HepG2 (cell line): ENCODE data around the gene PIP5KL1. TPM values are rescaled to one million over a fixed set of nuclear protein-coding genes. Genes with fewer than 3 reads are reported as not detected.

Experiments
- AGO1 ChIP-seq: fragments of 200-400 bp; formaldehyde crosslinking; IDR thresholded peaks from 2 replicates; pipeline ENCODE4 v1.6.1; 2017; ENCODE audit warnings: mild to moderate bottlenecking, low read depth, low read length, moderate library complexity; ENCODE audit not compliant: poor library complexity, severe bottlenecking
- HOXA3 ChIP-seq: sonication (generic); formaldehyde crosslinking; IDR thresholded peaks from 2 replicates; pipeline ENCODE4 v1.5.0; 2020; ENCODE audit warnings: missing genetic modification reagents
- KLF15 ChIP-seq: sonication (generic); formaldehyde crosslinking; IDR thresholded peaks from 2 replicates; pipeline ENCODE4 v1.8.1; 2023; ENCODE audit warnings: borderline replicate concordance, mild to moderate bottlenecking, inconsistent platforms, missing genetic modification reagents, mixed read lengths
- PHF8 ChIP-seq: sonication (generic); formaldehyde crosslinking; IDR thresholded peaks from 2 replicates; pipeline ENCODE4 v1.5.0; 2020; ENCODE audit warnings: missing genetic modification reagents
- ZBED4 ChIP-seq: sonication (generic); formaldehyde crosslinking; IDR thresholded peaks from 2 replicates; pipeline ENCODE4 v1.4.0; 2020; ENCODE audit warnings: missing genetic modification reagents, borderline replicate concordance
- ZBTB7B ChIP-seq: sonication (generic); formaldehyde crosslinking; IDR thresholded peaks from 2 replicates; pipeline ENCODE4 v1.4.0; 2020; ENCODE audit warnings: missing genetic modification reagents
- ZNF598 ChIP-seq: sonication (generic); formaldehyde crosslinking; IDR thresholded peaks from 2 replicates; pipeline ENCODE4 v1.5.1; 2020; ENCODE audit warnings: mild to moderate bottlenecking, missing genetic modification reagents, borderline replicate concordance
- ZNF746 ChIP-seq: sonication (generic); formaldehyde crosslinking; IDR thresholded peaks from 2 replicates; pipeline ENCODE4 v1.8.0; 2022; ENCODE audit warnings: mild to moderate bottlenecking, missing genetic modification reagents
- ZNF891 ChIP-seq: sonication (generic); formaldehyde crosslinking; IDR thresholded peaks from 2 replicates; pipeline ENCODE4 v1.5.0; 2020; ENCODE audit warnings: mild to moderate bottlenecking, missing genetic modification reagents
- polyA plus RNA-seq, 8 experiments: library from polyadenylated mRNA; depleted of rRNA in 3 of 8; stranded (reverse) in 7 of 8; unstranded in 1 of 8; fragments of >200 nt; fragmentation: Illumina TruSeq in 4 of 8; extraction: Trizol in 4 of 8; gene quantifications; 2 replicates each; pipeline versions ENCODE4 v1.2.1 to v1.2.3, GENCODE V29; 2011 to 2016; ENCODE audit warnings: low read depth in 4 of 8, missing spikeins in 1 of 8, mixed read lengths in 1 of 8; ENCODE audit not compliant: insufficient read depth in 1 of 8
- total RNA-seq, 5 experiments: library from RNA; depleted of rRNA; stranded (reverse); fragments of >200 nt; fragmentation: Illumina TruSeq; extraction: Trizol; gene quantifications; 2 replicates each; pipeline ENCODE4 v1.2.3, GENCODE V29; 2016; ENCODE audit warnings: low read depth in 1 of 5
- TF ChIP-seq, protein P1 (sequence below): sonication (generic); formaldehyde crosslinking; IDR thresholded peaks from 2 replicates; pipeline ENCODE4 v1.8.0; 2022; ENCODE audit warnings: low read depth, missing genetic modification reagents

The PIP5KL1 gene
- total and polyA plus RNA-seq, 2 of the 13 experiments (the other 11 are each of a cell fraction or from before 2014, with no cell fraction given): 0.20 to 0.49 TPM

DNA sequence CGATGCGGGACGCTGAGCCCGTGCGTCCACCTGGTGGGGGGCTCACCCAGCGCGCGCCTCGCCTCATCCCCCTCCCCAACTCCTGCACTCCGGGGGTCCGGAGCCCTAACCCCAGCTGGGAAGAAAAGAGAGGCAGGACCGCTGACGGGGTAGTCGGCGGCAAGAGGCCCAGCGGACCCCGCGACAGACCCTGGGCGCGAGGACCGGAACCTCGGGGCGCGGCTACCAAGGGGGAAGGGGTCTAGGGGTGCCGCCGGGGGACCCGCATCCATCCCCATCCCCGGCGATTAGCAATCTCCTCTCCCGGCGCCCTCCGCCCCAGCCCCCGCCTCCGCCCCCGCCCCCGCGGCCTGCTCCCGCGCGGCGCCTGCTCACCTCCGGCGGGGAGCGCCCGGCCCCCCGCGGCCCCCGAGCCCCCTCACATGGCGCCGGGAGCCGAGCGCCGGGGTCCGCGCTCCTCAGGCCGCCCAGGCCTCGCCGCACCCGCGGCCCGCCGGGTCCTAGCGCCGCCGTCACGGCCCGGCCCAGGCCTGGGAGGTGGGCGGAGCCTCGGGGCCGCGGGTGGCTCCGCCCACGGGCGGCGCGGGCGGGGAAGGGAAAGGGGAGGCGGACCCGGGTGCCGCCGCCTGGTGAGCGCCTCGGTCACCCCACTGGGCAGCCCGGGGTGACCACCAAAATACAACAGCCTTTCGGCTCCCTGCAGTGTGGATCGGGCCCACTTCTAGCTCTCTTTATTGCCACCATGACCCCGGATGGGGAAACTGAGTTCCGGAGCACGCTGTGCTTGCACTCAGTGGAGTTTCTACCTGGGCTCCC is 31.2 kb downstream of the PIP5KL1 start, which contains the start of gene ST6GALNAC6 (continued):
- 0 out of 2 replicates have a peak, but pooled peaks have one; percentile 18 for TF ChIP-seq ZNF598 (CRISPR knock-in tag)
- TF ChIP-seq HOXA3 (CRISPR knock-in tag): peak; percentile 25; the same call in 1 of the 2 replicates
- 0 out of 2 replicates have a peak, but pooled peaks have one; percentile 10 for TF ChIP-seq ZNF891 (CRISPR knock-in tag)
- peak; percentile 46; the same call in 1 of the 2 replicates for TF ChIP-seq ZBED4
- TF ChIP-seq AGO1: peak; percentile 36
- TF ChIP-seq ZBTB7B (CRISPR knock-in tag): peak; percentile 78
- peak; percentile 36; the same call in 1 of the 2 replicates for TF ChIP-seq PHF8
- TF ChIP-seq, protein P1, sequence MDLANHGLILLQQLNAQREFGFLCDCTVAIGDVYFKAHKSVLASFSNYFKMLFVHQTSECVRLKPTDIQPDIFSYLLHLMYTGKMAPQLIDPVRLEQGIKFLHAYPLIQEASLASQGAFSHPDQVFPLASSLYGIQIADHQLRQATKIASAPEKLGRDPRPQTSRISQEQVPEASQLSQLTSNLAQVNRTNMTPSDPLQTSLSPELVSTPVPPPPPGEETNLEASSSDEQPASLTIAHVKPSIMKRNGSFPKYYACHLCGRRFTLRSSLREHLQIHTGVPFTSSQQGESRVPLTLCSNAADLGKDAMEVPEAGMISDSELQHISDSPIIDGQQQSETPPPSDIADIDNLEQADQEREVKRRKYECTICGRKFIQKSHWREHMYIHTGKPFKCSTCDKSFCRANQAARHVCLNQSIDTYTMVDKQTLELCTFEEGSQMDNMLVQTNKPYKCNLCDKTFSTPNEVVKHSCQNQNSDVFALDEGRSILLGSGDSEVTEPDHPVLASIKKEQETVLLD (CRISPR knock-in tag): peak; percentile 78; the same call in 1 of the 2 replicates
- TF ChIP-seq KLF15 (CRISPR knock-in tag): no peak
- TF ChIP-seq ZNF746 (CRISPR knock-in tag): no peak
